PC-9 (cell line): ENCODE results near the gene ANAPC1.
"Not testable (repeated sequence)": the region's sequence is repeated elsewhere in the genome, so short reads cannot be mapped to it uniquely, and the experiment has no call there.

Experiments
- EZH2 ChIP-seq: fragments of 200-600 bp; sonication (generic); IDR thresholded peaks from 2 replicates; pipeline ENCODE4 v1.8.0; 2017; ENCODE audit warnings: antibody characterized with exemption, low read depth
- TF ChIP-seq, protein P1 (sequence below): fragments of 200-600 bp; sonication (generic); conservative IDR thresholded peaks from 2 replicates; pipeline ENCODE4 v1.6.1; 2017; ENCODE audit warnings: mixed run types, antibody characterized with exemption, mild to moderate bottlenecking, moderate library complexity

DNA sequence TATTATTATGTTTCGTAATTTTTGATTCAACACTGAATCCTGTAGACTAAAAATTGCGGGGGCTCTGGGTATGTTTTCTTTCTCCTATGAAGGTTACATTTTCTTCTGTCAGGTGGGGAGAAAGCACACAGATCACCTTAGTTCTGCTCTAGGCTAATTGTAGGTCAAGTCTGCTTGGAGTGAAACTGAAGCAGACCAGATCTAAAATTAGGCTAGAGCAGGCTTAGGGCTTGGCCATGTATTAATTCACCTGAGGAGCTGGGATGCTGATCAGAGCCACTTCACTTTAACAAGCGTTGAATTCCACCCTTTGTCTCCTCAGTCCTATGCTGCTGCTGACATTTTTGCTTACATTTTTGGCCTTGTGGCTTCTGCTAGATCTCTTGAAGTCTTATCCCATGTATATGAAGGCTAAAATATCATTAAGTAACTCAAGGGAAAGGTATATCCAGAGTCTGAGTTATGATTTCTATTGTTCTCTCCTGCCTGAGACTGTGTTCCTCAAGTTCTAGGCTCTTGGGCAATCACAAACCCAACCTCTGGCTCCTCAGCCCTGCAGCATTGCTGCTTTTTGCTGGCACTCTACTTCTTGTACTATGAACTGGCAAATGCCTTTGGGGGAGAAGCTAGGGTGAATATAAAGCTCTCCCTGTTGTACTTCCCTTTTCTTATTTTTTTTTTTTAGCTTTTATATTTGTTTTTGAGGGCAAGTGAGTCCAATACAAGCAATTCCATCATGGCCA lies 112.9 kb downstream of the ANAPC1 start:
- TF ChIP-seq, protein P1, sequence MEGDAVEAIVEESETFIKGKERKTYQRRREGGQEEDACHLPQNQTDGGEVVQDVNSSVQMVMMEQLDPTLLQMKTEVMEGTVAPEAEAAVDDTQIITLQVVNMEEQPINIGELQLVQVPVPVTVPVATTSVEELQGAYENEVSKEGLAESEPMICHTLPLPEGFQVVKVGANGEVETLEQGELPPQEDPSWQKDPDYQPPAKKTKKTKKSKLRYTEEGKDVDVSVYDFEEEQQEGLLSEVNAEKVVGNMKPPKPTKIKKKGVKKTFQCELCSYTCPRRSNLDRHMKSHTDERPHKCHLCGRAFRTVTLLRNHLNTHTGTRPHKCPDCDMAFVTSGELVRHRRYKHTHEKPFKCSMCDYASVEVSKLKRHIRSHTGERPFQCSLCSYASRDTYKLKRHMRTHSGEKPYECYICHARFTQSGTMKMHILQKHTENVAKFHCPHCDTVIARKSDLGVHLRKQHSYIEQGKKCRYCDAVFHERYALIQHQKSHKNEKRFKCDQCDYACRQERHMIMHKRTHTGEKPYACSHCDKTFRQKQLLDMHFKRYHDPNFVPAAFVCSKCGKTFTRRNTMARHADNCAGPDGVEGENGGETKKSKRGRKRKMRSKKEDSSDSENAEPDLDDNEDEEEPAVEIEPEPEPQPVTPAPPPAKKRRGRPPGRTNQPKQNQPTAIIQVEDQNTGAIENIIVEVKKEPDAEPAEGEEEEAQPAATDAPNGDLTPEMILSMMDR: not testable (repeated sequence)
- TF ChIP-seq EZH2: not testable (repeated sequence)
